ENCODE measurements around the gene SLCO1B3. TPM values are rescaled to one million over a fixed set of nuclear protein-coding genes. Genes with fewer than 3 reads are reported as not detected.

Gene SLCO1B3
- total and polyA plus RNA-seq, 2 of the 4 experiments (the other 2 are of a cell fraction): not detected

- no TSS peak for BruUV-seq (replicated peaks)
- intact Hi-C loops (cut with micrococcal nuclease): no loop called here
Measured at GRCh38 chr12:20801035-20801434, 9.5 kb upstream of the SLCO1B3 start.

More at GRCh38 chr12:20801035-20801434, 9.5 kb upstream of the SLCO1B3 start:
- H2BK120ac ChIP-seq (ENCODE audit: low read depth, low read length): no peak overlapping the region
- dilution Hi-C loops (cut with HindIII; ENCODE audit: low sequenced_read_pairs, unreplicated experiment) (no loop called here), in situ Hi-C loops (cut with MboI; ENCODE audit: low sequenced_read_pairs) (no loop called here)
- peaks cover 3% of the 10 kb centered on the region for H3K9me3 ChIP-seq (ENCODE audit: control insufficient read depth, insufficient read depth, low read length)
- H4K91ac ChIP-seq (ENCODE audit: insufficient read depth, low read depth, low read length): no peak overlapping the region
- H3K9ac ChIP-seq (ENCODE audit: low read depth, low read length): no peak overlapping the region
- H4K5ac ChIP-seq (ENCODE audit: low read depth, low read length): no peak overlapping the region
- no peak overlapping the region for H3K23ac ChIP-seq (ENCODE audit: low read depth, low read length)
- no peak overlapping the region for H3K27ac ChIP-seq (ENCODE audit: insufficient read depth, low read length)
- no peak overlapping the region for H2BK20ac ChIP-seq (ENCODE audit: low read depth, low read length)
- H3K14ac ChIP-seq (replicated peaks; ENCODE audit: low read depth, low read length): no peak overlapping the region
- no peak overlapping the region for H2AFZ ChIP-seq (replicated peaks; ENCODE audit: low read length, poor library complexity)
- ChIA-PET CTCF (no interaction called here), POLR2A (ENCODE audit: unreplicated experiment) (no interaction called here)
- DNase-seq (no peak), ATAC-seq (ENCODE audit: low read depth) (no peak)
- H3K9me1 ChIP-seq (ENCODE audit: insufficient read depth, low read length): no peaks in the 10 kb centered on the region
- H2AK5ac ChIP-seq (ENCODE audit: low read depth, low read length): no peak overlapping the region
- no peaks in the 10 kb centered on the region for H3K36me3 ChIP-seq (ENCODE audit: control insufficient read depth, insufficient read depth, low read length)
- H4K8ac ChIP-seq (ENCODE audit: low read depth in 2 of 2, low read length in 2 of 2): no peak overlapping the region
- H3K79me1 ChIP-seq (ENCODE audit: low read depth in 1 of 2, low read length in 2 of 2): no peaks in the 10 kb centered on the region
- no peaks in the 10 kb centered on the region for H3K4me1 ChIP-seq (ENCODE audit: control insufficient read depth, insufficient read depth, low read length)
- H3K4ac ChIP-seq (ENCODE audit: low read depth, low read length): no peak overlapping the region
- no peak overlapping the region for H3K4me2 ChIP-seq (ENCODE audit: low read depth, low read length)
- H2AK9ac ChIP-seq (replicated peaks; ENCODE audit: low read depth, low read length, poor library complexity): no peak overlapping the region
- H2BK5ac ChIP-seq (ENCODE audit: low read depth, low read length, poor library complexity, severe bottlenecking): no peak overlapping the region
- no peaks in the 10 kb centered on the region for H4K20me1 ChIP-seq (ENCODE audit: insufficient read depth, low read length)
- H3K56ac ChIP-seq (ENCODE audit: extremely low read depth, insufficient read depth, low read length): no peak overlapping the region
- no peaks in the 10 kb centered on the region for H3K27me3 ChIP-seq (ENCODE audit: control insufficient read depth, insufficient read depth, low read length)
- H2BK15ac ChIP-seq (ENCODE audit: low read depth, low read length): no peak overlapping the region
- no peak overlapping the region for H3K4me3 ChIP-seq (ENCODE audit: insufficient read depth, low read depth, low read length)
- no peak for TF ChIP-seq RAD21 (IDR thresholded peaks at IDR 0.05; ENCODE audit: low read length)
- no peak for TF ChIP-seq RCOR1 (IDR thresholded peaks at IDR 0.05; ENCODE audit: insufficient replicate concordance, low read length)
- TF ChIP-seq BHLHE40 (IDR thresholded peaks at IDR 0.05; ENCODE audit: low read depth, low read length): no peak
- no peak for TF ChIP-seq MXI1 (IDR thresholded peaks at IDR 0.05; ENCODE audit: borderline replicate concordance, low read depth, low read length)
- no peak for TF ChIP-seq CHD1 (IDR thresholded peaks at IDR 0.05; ENCODE audit: low read depth, low read length)
- no peak for TF ChIP-seq MAZ (IDR thresholded peaks at IDR 0.05; ENCODE audit: borderline replicate concordance, low read depth, low read length)
- no peak for TF ChIP-seq FOS (IDR thresholded peaks at IDR 0.05; ENCODE audit: low read depth, low read length)
- TF ChIP-seq USF2 (IDR thresholded peaks at IDR 0.05; ENCODE audit: low read depth, low read length): no peak
- no peak for TF ChIP-seq POLR2A (IDR thresholded peaks at IDR 0.05; ENCODE audit: low read depth, low read length)
- TF ChIP-seq MAFK (IDR thresholded peaks at IDR 0.05; ENCODE audit: low read depth, low read length): no peak
- TF ChIP-seq CTCF (conservative IDR thresholded peaks at IDR 0.05; ENCODE audit: low read depth, low read length): no peak
- no peak overlapping the region for H3K18ac ChIP-seq (ENCODE audit: low read depth, low read length)
